Osteoblast (primary cell): ENCODE results near the gene FAM9C. TPM values are rescaled to one million over a fixed set of nuclear protein-coding genes. Genes with fewer than 3 reads are reported as not detected.
"Not testable (repeated sequence)": the region's sequence is repeated elsewhere in the genome, so short reads cannot be mapped to it uniquely, and the experiment has no call there.

Experiments used
- DNase-seq: peaks from one replicate; pipeline ENCODE4 v3.0.0; 2011; ENCODE audit warnings: low spot score, mixed read lengths; ENCODE audit not compliant: insufficient read length; ENCODE audit errors: missing footprints
- H2AFZ ChIP-seq: 2 replicates; pipeline ENCODE4 v1.6.0; 2011; ENCODE audit warnings: mild to moderate bottlenecking, low read length
- H3K27ac ChIP-seq: 2 replicates; pipeline ENCODE4 v1.5.1; 2011; ENCODE audit warnings: mild to moderate bottlenecking, low read depth, low read length, moderate library complexity
- H3K27me3 ChIP-seq: 2 replicates; pipeline ENCODE4 v1.6.0; 2012; ENCODE audit warnings: mild to moderate bottlenecking, control low read depth, inconsistent platforms, low read length, moderate library complexity; ENCODE audit not compliant: insufficient read depth
- H3K36me3 ChIP-seq: 2 replicates; pipeline ENCODE4 v1.5.1; 2011; ENCODE audit warnings: mild to moderate bottlenecking, low read length, control low read depth, moderate library complexity; ENCODE audit not compliant: insufficient read depth
- H3K4me1 ChIP-seq: 2 replicates; pipeline ENCODE4 v1.5.1; 2011; ENCODE audit warnings: mild to moderate bottlenecking, low read length, control low read depth, moderate library complexity; ENCODE audit not compliant: insufficient read depth
- H3K4me2 ChIP-seq: 2 replicates; pipeline ENCODE4 v1.6.0; 2011; ENCODE audit warnings: mild to moderate bottlenecking, low read length; ENCODE audit not compliant: insufficient read depth
- H3K4me3 ChIP-seq: fragments of 200-600 bp; sonication (generic); 3 replicates; pipeline ENCODE4 v1.5.1; 2012; ENCODE audit warnings: mild to moderate bottlenecking, low read length, inconsistent platforms; ENCODE audit not compliant: insufficient read depth
- H3K79me2 ChIP-seq: 2 replicates; pipeline ENCODE4 v1.6.0; 2012; ENCODE audit warnings: mild to moderate bottlenecking, low read length, control low read depth, inconsistent platforms; ENCODE audit not compliant: insufficient read depth
- H3K9me3 ChIP-seq: 2 replicates; pipeline ENCODE4 v1.5.1; 2011; ENCODE audit warnings: low read depth, low read length, control low read depth
- H4K20me1 ChIP-seq: 2 replicates; pipeline ENCODE4 v1.6.0; 2012; ENCODE audit warnings: mild to moderate bottlenecking, low read length, control low read depth; ENCODE audit not compliant: insufficient read depth
- total RNA-seq: library from RNA; depleted of rRNA; stranded (reverse); fragments of >200 nt; gene quantifications from 2 replicates; pipeline ENCODE4 v1.2.3, GENCODE V29; 2012
- TF ChIP-seq, protein P1 (sequence below): IDR thresholded peaks from 2 replicates; pipeline ENCODE4 v1.5.1; 2011; ENCODE audit warnings: mild to moderate bottlenecking, low read depth, low read length, moderate library complexity; ENCODE audit errors: extremely low read depth

FAM9C gene
- total RNA-seq, 1 donor: not detected

GRCh38 chrX:13022926-13023325 lies 21.5 kb downstream of the FAM9C start:
- H3K4me2 ChIP-seq: no peak overlapping the region
- H3K9me3 ChIP-seq: no peaks in the 10 kb centered on the region
- no peak for DNase-seq
- no peaks in the 10 kb centered on the region for H3K79me2 ChIP-seq
- H3K4me3 ChIP-seq: no peak overlapping the region
- H3K36me3 ChIP-seq: no peaks in the 10 kb centered on the region
- H2AFZ ChIP-seq: no peak overlapping the region
- peaks cover 20% of the 10 kb centered on the region for H3K4me1 ChIP-seq
- H4K20me1 ChIP-seq: no peaks in the 10 kb centered on the region
- peak overlapping the region; percentile 53 for H3K27ac ChIP-seq
- TF ChIP-seq, protein P1, sequence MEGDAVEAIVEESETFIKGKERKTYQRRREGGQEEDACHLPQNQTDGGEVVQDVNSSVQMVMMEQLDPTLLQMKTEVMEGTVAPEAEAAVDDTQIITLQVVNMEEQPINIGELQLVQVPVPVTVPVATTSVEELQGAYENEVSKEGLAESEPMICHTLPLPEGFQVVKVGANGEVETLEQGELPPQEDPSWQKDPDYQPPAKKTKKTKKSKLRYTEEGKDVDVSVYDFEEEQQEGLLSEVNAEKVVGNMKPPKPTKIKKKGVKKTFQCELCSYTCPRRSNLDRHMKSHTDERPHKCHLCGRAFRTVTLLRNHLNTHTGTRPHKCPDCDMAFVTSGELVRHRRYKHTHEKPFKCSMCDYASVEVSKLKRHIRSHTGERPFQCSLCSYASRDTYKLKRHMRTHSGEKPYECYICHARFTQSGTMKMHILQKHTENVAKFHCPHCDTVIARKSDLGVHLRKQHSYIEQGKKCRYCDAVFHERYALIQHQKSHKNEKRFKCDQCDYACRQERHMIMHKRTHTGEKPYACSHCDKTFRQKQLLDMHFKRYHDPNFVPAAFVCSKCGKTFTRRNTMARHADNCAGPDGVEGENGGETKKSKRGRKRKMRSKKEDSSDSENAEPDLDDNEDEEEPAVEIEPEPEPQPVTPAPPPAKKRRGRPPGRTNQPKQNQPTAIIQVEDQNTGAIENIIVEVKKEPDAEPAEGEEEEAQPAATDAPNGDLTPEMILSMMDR: no peak
- no peaks in the 10 kb centered on the region for H3K27me3 ChIP-seq

- H3K79me2 ChIP-seq, DNase-seq, H2AFZ ChIP-seq, H3K27ac ChIP-seq, H3K4me3 ChIP-seq, H3K27me3 ChIP-seq, H3K36me3 ChIP-seq, H3K4me2 ChIP-seq, H3K4me1 ChIP-seq, H4K20me1 ChIP-seq, H3K9me3 ChIP-seq: not testable (repeated sequence)
Measured at GRCh38 chrX:13016731-13017130, 27.7 kb downstream of the FAM9C start.

GRCh38 chrX:13015536-13016236 lies 28.7 kb downstream of the FAM9C start:
- Histone ChIP-seq H4K20me1 (no peaks in the 10 kb centered on the region), H2AFZ (peak overlapping the region; percentile 7), H3K4me3 (no peak overlapping the region), H3K4me1 (peaks cover 6% of the 10 kb centered on the region), H3K79me2 (no peaks in the 10 kb centered on the region), H3K36me3 (no peaks in the 10 kb centered on the region), H3K9me3 (no peaks in the 10 kb centered on the region), H3K27me3 (no peaks in the 10 kb centered on the region), H3K27ac (no peak overlapping the region), H3K4me2 (no peak overlapping the region)
- TF ChIP-seq, protein P1: no peak
- DNase-seq: no peak

GRCh38 chrX:13014111-13015096 lies 30.0 kb downstream of the FAM9C start:
- Histone ChIP-seq H3K27me3 (no peaks in the 10 kb centered on the region), H3K27ac (no peak overlapping the region), H3K4me3 (no peak overlapping the region), H4K20me1 (no peaks in the 10 kb centered on the region), H3K4me1 (peaks cover 6% of the 10 kb centered on the region), H3K36me3 (no peaks in the 10 kb centered on the region), H3K9me3 (no peaks in the 10 kb centered on the region), H3K79me2 (no peaks in the 10 kb centered on the region), H3K4me2 (no peak overlapping the region), H2AFZ (no peak overlapping the region)
- TF ChIP-seq, protein P1: no peak
- peak; percentile 38 for DNase-seq
